GM12872 (cell line): ENCODE data around the gene PNISR.

ENCODE experiments used
- CTCF ChIP-seq: IDR thresholded peaks from 3 replicates; pipeline ENCODE4 v1.5.1; 2011; ENCODE audit warnings: low read depth, mild to moderate bottlenecking, low read length, moderate library complexity; ENCODE audit not compliant: insufficient read depth

Gene PNISR

GRCh38 chr6:99349171-99350141 lies 75.7 kb downstream of the PNISR start, which contains the start of gene FAXC:
TSS of gene FAXC (minus strand) at chr6:99349674. CDS start at chr6:99349372, 302 bp downstream.
- TF ChIP-seq CTCF: no peak

- no peak for TF ChIP-seq CTCF
Observed at GRCh38 chr6:99348288-99349170, 76.6 kb downstream of the PNISR start.
